ENCODE results near the gene IFT122.
"Not testable (repeated sequence)": the region's sequence is repeated elsewhere in the genome, so short reads cannot be mapped to it uniquely, and the experiment has no call there.

IFT122 gene

GRCh38 chr3:129439817-129440617, at the start of gene IFT122, which contains the start of gene MBD4:
Gene IFT122, plus strand, starts transcription at chr3:129440224. Its CDS starts 107 bp downstream, at chr3:129440331.
Gene MBD4, minus strand, starts transcription at chr3:129439948. Its CDS starts 115 bp downstream, at chr3:129439833.
- DNase-seq (ENCODE audit: low spot score) = peak; percentile 99

GRCh38 chr3:129391583-129391982, 48.4 kb upstream of the IFT122 start:
- DNase-seq (ENCODE audit: low spot score) = not testable (repeated sequence)

- not testable (repeated sequence) for DNase-seq (ENCODE audit: low spot score)
These were observed 47.7 kb upstream of the IFT122 start for GRCh38 chr3:129392106-129392887.

- DNase-seq (ENCODE audit: low spot score) = no peak
These were observed 46.8 kb upstream of the IFT122 start for GRCh38 chr3:129393271-129393670.

GRCh38 chr3:129393760-129394564, 46.1 kb upstream of the IFT122 start:
- DNase-seq (ENCODE audit: low spot score) = not testable (repeated sequence)

GRCh38 chr3:129398803-129399144, 41.2 kb upstream of the IFT122 start:
- peak; percentile 10 for DNase-seq (ENCODE audit: low spot score)

- peak; percentile 88 for DNase-seq (ENCODE audit: low spot score)
These were observed 40.7 kb upstream of the IFT122 start for GRCh38 chr3:129399145-129399894.

- no peak for DNase-seq (ENCODE audit: low spot score)
These were observed 40.1 kb upstream of the IFT122 start for GRCh38 chr3:129399895-129400357.

GRCh38 chr3:129402210-129402609, 37.8 kb upstream of the IFT122 start:
- DNase-seq (ENCODE audit: low spot score) = no peak

- no peak for DNase-seq (ENCODE audit: low spot score)
These were observed 37.4 kb upstream of the IFT122 start for GRCh38 chr3:129402616-129403015.

- no peak for DNase-seq (ENCODE audit: low spot score)
These were observed 36.6 kb upstream of the IFT122 start for GRCh38 chr3:129403450-129403849.

GRCh38 chr3:129404130-129404529, 35.9 kb upstream of the IFT122 start:
- DNase-seq (ENCODE audit: low spot score) = no peak

- no peak for DNase-seq (ENCODE audit: low spot score)
These were observed 35.4 kb upstream of the IFT122 start for GRCh38 chr3:129404610-129405009.

GRCh38 chr3:129409541-129409940, 30.5 kb upstream of the IFT122 start:
- no peak for DNase-seq (ENCODE audit: low spot score)

GRCh38 chr3:129410971-129411370, 29.1 kb upstream of the IFT122 start:
- no peak for DNase-seq (ENCODE audit: low spot score)

- no peak for DNase-seq (ENCODE audit: low spot score)
These were observed 27.4 kb upstream of the IFT122 start for GRCh38 chr3:129412542-129413198.

GRCh38 chr3:129413238-129413637, 26.8 kb upstream of the IFT122 start:
- not testable (repeated sequence) for DNase-seq (ENCODE audit: low spot score)

- DNase-seq (ENCODE audit: low spot score) = no peak
These were observed 26.1 kb upstream of the IFT122 start for GRCh38 chr3:129413687-129414506.

GRCh38 chr3:129415378-129415777, 24.6 kb upstream of the IFT122 start:
- DNase-seq (ENCODE audit: low spot score) = no peak

GRCh38 chr3:129415830-129416229, 24.2 kb upstream of the IFT122 start:
- DNase-seq (ENCODE audit: low spot score) = no peak
